Right lobe of liver (tissue), 6 donors: ENCODE data around the gene EPHX1. TPM values are rescaled to one million over a fixed set of nuclear protein-coding genes. Genes with fewer than 3 reads are reported as not detected.

Experiments used
- ATAC-seq, 4 donors: fragments of 200-7000 bp; cut with Tn5 transposase; one replicate each; pipeline ENCODE4 v1.9.1; 2020; ENCODE audit warnings: mild to moderate bottlenecking in 4 of 4, moderate library complexity in 4 of 4
- DNase-seq, 3 donors: peaks; one replicate each; pipeline ENCODE4 v3.0.0-alpha.2; 2020
- H3K27ac ChIP-seq, 3 donors: fragments of 200-600 bp; one replicate each; pipeline ENCODE4 v1.8.0; 2022
- H3K27me3 ChIP-seq, 2 donors: fragments of 200-600 bp; one replicate each; pipeline ENCODE4 v1.8.0; 2022
- H3K36me3 ChIP-seq, 4 donors: fragments of 200-600 bp; sonication (generic) in 1 of 4; one replicate each; pipeline versions ENCODE4 v1.5.1 to v1.8.0; 2017 to 2022; ENCODE audit warnings: control low read depth in 1 of 4
- H3K4me1 ChIP-seq, 4 donors: fragments of 200-600 bp; sonication (generic) in 1 of 4; one replicate each; pipeline versions ENCODE4 v1.5.1 to v1.8.0; 2017 to 2022; ENCODE audit warnings: control low read depth in 1 of 4
- H3K4me3 ChIP-seq, 3 donors: fragments of 200-600 bp; one replicate each; pipeline ENCODE4 v1.8.0; 2022
- H3K9me3 ChIP-seq, 4 donors: fragments of 200-600 bp; sonication (generic) in 1 of 4; one replicate each; pipeline versions ENCODE4 v1.5.1 to v1.8.0; 2017 to 2022; ENCODE audit warnings: control low read depth in 1 of 4
- POLR2A ChIP-seq: fragments of 450-650 bp; IDR thresholded peaks from one replicate; pipeline ENCODE4 v1.6.1; 2017; ENCODE audit warnings: antibody characterized with exemption, mild to moderate bottlenecking
- WGBS: methylation state at CpG from one replicate; pipeline ENCODE4 v1.1.6; 2018; ENCODE audit warnings: low coverage, low lambda C conversion rate; ENCODE audit not compliant: insufficient coverage; ENCODE audit errors: missing lambda C conversion rate; 5-methylcytosine and 5-hydroxymethylcytosine counted together
- intact Hi-C, 2 donors: fragments of 100-400 bp; cut with DNase I; formaldehyde crosslinking; loops; one replicate each; pipeline versions ENCODE4 v1.11.2 to v1.14.1; 2022
- total RNA-seq, 6 experiments: library from RNA; depleted of rRNA in 2 of 6; stranded (reverse); fragments of >200 nt in 2 of 6; fragmentation: NEBNext Ultra II Directional in 3 of 6; extraction: Animal tissue kit (Norgen Biotek cat#: 25700) in 3 of 6; gene quantifications; one replicate each; pipeline versions ENCODE4 v1.1.0 to v1.2.4, GENCODE V29; 2016 to 2023
- TF ChIP-seq, protein P1 (sequence below), 4 donors: fragments of 200-600 bp in 3 of 4; fragments of 450-650 bp in 1 of 4; IDR thresholded peaks; one replicate each; pipeline versions ENCODE4 v1.5.1 to v1.8.0; 2016 to 2022; ENCODE audit warnings: antibody characterized with exemption in 4 of 4, mild to moderate bottlenecking in 2 of 4
- donor health status: DM: no; HTN: yes; CAD: no.
- donor health status: DM: no; HTN: no; CAD: no.
- donor health status: DM: no; HTN: no; CAD: no.
- donor health status: DM: no; HTN: yes; CAD: no.
- donor health status: DM: no; HTN: yes; CAD: no.

EPHX1 gene
- total RNA-seq, 6 experiments from 2014 or later, result 331 to 4,402 (median 1,032) TPM

DNA sequence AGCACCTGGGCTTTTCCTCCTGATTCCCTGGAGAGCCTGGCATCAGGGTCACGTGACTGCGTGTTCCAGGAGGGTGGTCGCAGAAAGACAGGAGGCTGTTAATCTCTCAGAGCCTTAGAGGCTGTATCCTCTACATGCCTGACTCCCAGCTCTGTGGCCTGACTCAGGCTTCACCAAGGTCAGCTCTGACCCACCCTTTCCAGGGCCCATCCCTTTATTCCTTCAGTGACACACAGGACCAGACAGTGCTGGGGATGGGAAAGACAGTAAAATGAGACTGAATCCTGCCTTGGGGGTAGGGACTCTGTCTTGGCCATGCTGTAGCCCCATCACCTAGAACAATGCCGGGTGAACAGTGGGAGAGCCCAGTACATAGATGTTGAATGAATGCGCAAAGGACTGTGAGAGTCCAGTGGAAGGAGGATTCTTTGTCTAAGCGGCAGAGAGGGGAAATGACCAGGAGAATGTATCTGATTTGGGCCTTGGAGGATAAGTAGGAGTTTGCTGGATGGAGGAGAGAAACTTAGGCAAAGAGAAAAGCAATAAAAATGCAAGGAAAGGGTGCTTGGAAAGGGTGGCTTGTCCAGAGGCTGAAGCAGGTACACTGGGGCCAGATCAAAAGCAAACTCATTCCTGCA lies 33.0 kb downstream of the EPHX1 start:
- H3K4me1 ChIP-seq, result peaks cover 0 to 3% (median 0%) of the 10 kb centered on the region in 4 donors
- 17% methylated on average over 1 of the region's 6 CpGs for WGBS
- TF ChIP-seq, protein P1, sequence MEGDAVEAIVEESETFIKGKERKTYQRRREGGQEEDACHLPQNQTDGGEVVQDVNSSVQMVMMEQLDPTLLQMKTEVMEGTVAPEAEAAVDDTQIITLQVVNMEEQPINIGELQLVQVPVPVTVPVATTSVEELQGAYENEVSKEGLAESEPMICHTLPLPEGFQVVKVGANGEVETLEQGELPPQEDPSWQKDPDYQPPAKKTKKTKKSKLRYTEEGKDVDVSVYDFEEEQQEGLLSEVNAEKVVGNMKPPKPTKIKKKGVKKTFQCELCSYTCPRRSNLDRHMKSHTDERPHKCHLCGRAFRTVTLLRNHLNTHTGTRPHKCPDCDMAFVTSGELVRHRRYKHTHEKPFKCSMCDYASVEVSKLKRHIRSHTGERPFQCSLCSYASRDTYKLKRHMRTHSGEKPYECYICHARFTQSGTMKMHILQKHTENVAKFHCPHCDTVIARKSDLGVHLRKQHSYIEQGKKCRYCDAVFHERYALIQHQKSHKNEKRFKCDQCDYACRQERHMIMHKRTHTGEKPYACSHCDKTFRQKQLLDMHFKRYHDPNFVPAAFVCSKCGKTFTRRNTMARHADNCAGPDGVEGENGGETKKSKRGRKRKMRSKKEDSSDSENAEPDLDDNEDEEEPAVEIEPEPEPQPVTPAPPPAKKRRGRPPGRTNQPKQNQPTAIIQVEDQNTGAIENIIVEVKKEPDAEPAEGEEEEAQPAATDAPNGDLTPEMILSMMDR (IDR thresholded peaks at IDR 0.05), result no peak
- TF ChIP-seq POLR2A, result no peak
- H3K27ac ChIP-seq, result no peak overlapping the region
- no peaks in the 10 kb centered on the region for H3K9me3 ChIP-seq
- DNase-seq (peak in 1 of 3 donors; percentile 30), ATAC-seq (no peak)
- peaks cover 3 to 99% (median 48%) of the 10 kb centered on the region in 4 donors for H3K36me3 ChIP-seq
- H3K27me3 ChIP-seq, result no peaks in the 10 kb centered on the region
- intact Hi-C loops, result loop anchor here in 1 of 2 donors (10.0 kb wide), 1 partner anchor 68 kb away; the partner anchor contains the start of gene SRP9
- H3K4me3 ChIP-seq, result no peak overlapping the region

DNA sequence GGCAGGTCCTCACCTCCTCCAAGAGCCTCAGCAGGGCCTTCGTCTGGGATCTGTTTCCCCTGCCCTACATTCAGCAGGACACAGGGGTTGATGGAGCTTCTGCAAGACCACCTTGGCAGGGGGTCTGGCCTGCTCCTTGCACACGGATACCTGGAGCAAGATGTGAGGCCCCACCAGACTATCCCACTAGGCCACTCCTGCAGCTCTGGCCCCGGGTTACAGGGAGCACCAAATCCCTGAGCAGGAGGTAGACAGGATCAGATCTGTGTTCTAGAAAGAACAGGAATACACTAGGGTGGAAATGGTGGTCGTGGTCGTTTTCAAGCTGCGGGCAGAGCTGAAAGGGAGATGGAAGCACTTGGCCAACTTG lies 33.5 kb downstream of the EPHX1 start:
- 54% methylated on average over 4 of the region's 6 CpGs for WGBS
- peaks cover 3 to 94% (median 44%) of the 10 kb centered on the region in 4 donors for H3K36me3 ChIP-seq
- no peaks in the 10 kb centered on the region for H3K27me3 ChIP-seq
- intact Hi-C loops, result loop anchor here in 1 of 2 donors (10.0 kb wide), 1 partner anchor 69 kb away; the partner anchor contains the start of gene SRP9
- H3K9me3 ChIP-seq, result no peaks in the 10 kb centered on the region
- DNase-seq (peak in 1 of 3 donors; percentile 18), ATAC-seq (no peak)
- TF ChIP-seq POLR2A, result no peak
- TF ChIP-seq, protein P1 (IDR thresholded peaks at IDR 0.05), result no peak
- no peak overlapping the region for H3K4me3 ChIP-seq
- no peaks in the 10 kb centered on the region for H3K4me1 ChIP-seq
- no peak overlapping the region for H3K27ac ChIP-seq

DNA sequence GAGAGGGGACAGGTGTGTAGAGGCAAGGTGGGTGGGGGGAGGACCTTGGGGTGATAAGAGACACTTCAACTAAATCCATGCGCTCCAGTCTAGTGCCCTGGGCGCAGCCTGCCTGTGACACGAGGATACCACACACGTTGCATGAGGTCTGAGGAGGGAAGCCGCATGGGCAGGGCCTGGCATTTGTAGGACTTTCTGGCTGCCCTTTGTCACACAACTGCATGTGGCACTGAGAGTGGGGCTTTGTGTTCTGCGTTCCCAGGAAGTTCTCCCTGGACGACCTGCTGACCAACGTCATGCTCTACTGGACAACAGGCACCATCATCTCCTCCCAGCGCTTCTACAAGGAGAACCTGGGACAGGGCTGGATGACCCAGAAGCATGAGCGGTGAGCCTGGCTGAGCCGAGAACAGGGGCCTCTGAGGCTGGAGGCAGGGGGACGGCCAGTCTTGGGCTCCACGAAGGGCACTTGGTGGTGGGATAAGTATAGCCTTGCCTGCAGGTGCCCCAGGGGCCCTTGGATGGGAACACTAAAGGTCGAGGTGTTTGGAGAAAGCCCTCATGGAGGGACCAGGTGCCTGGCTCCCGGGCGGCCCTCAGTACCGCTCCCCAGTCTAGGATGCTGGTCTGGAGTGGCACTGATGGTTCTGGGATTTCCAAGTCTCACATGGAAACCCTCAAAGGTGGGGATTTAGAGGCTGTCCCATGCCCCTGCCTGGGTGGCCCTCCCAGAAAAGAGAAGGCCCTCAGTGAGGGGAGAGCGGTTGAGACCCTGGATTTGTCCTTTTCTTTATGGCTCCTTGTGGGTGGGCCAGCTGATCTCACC lies 34.5 kb downstream of the EPHX1 start:
- intact Hi-C loops, result loop anchor here in 1 of 2 donors (10.0 kb wide), 1 partner anchor 70 kb away; the partner anchor contains the start of gene SRP9
- 25% methylated on average over 5 of the region's 18 CpGs for WGBS
- H3K4me3 ChIP-seq, result no peak overlapping the region
- no peaks in the 10 kb centered on the region for H3K27me3 ChIP-seq
- DNase-seq (peak in 1 of 3 donors; percentile 60), ATAC-seq (peak in 3 of 4 donors; percentile 6 to 31 (median 17))
- no peak for TF ChIP-seq POLR2A
- TF ChIP-seq, protein P1 (IDR thresholded peaks at IDR 0.05), result no peak
- peak overlapping the region in 1 of 3 donors; percentile 35 for H3K27ac ChIP-seq
- H3K9me3 ChIP-seq, result no peaks in the 10 kb centered on the region
- H3K4me1 ChIP-seq, result no peaks in the 10 kb centered on the region
- peaks cover 0 to 84% (median 37%) of the 10 kb centered on the region in 4 donors for H3K36me3 ChIP-seq

DNA sequence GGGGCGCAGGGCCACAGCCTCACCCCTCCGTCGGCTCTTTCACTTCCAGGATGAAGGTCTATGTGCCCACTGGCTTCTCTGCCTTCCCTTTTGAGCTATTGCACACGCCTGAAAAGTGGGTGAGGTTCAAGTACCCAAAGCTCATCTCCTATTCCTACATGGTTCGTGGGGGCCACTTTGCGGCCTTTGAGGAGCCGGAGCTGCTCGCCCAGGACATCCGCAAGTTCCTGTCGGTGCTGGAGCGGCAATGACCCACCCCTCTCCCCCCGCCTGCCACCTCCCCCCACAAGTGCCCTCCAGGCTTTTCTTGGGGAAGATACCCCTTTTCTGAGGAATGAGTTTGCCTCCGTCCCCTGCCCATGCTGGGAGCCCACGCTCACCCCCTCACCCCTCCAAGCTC lies 35.2 kb downstream of the EPHX1 start:
- Histone ChIP-seq H3K4me1 (no peaks in the 10 kb centered on the region), H3K27me3 (no peaks in the 10 kb centered on the region), H3K27ac (no peak overlapping the region), H3K36me3 (peaks cover 0 to 77% (median 34%) of the 10 kb centered on the region in 4 donors), H3K4me3 (no peak overlapping the region), H3K9me3 (no peaks in the 10 kb centered on the region)
- DNase-seq (peak in 1 of 3 donors; percentile 57), ATAC-seq (no peak)
- intact Hi-C loops, result loop anchor here in 1 of 2 donors (10.0 kb wide), 1 partner anchor 70 kb away; the partner anchor contains the start of gene SRP9
- TF ChIP-seq, protein P1 (IDR thresholded peaks at IDR 0.05), result no peak
- no peak for TF ChIP-seq POLR2A
- WGBS, result 38% methylated on average over 1 of the region's 14 CpGs
